Activated naive CD8-positive, alpha-beta T cell (primary cell): Measurements from ENCODE around the gene MRTFA.

ENCODE experiments used
- H3K27ac Mint-ChIP-seq: one replicate; pipeline ENCODE4 v1.8.0; 2021; ENCODE audit warnings: mixed read lengths
- H3K27me3 Mint-ChIP-seq: one replicate; pipeline ENCODE4 v1.8.0; 2021; ENCODE audit warnings: mixed read lengths
- H3K36me3 Mint-ChIP-seq: one replicate; pipeline ENCODE4 v1.8.0; 2021; ENCODE audit warnings: mixed read lengths
- H3K4me1 Mint-ChIP-seq: one replicate; pipeline ENCODE4 v1.8.0; 2021; ENCODE audit warnings: low read depth, mixed read lengths
- H3K4me3 Mint-ChIP-seq: one replicate; pipeline ENCODE4 v1.8.0; 2021; ENCODE audit warnings: mild to moderate bottlenecking, mixed read lengths
- H3K9me3 Mint-ChIP-seq: one replicate; pipeline ENCODE4 v1.8.0; 2021; ENCODE audit warnings: low read depth, mixed read lengths

MRTFA gene

DNA sequence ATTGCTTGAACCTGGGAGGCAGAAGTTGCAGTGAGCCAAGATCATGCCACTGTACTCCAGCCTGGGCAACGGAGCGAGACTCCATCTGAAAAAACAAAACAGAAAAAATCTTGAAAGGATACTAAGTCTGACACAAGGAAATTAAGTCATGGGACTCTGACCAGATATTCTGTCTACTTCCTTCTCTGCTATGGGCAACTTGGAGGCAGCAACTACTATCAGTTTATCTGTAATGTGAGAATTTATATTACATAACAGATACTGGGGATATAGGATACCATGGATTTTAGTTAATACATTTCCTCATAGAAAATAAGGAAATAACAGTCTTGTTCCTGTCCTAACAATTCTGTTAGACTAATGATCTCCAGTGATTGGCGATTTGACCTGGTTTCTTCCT is 267.7 kb downstream of the MRTFA start:
- peaks cover 10% of the 10 kb centered on the region for H3K36me3 Mint-ChIP-seq
- no peaks in the 10 kb centered on the region for H3K27me3 Mint-ChIP-seq
- H3K27ac Mint-ChIP-seq, result peak overlapping the region; percentile 66
- no peak overlapping the region for H3K4me3 Mint-ChIP-seq
- H3K4me1 Mint-ChIP-seq, result peaks cover 23% of the 10 kb centered on the region
- no peaks in the 10 kb centered on the region for H3K9me3 Mint-ChIP-seq

DNA sequence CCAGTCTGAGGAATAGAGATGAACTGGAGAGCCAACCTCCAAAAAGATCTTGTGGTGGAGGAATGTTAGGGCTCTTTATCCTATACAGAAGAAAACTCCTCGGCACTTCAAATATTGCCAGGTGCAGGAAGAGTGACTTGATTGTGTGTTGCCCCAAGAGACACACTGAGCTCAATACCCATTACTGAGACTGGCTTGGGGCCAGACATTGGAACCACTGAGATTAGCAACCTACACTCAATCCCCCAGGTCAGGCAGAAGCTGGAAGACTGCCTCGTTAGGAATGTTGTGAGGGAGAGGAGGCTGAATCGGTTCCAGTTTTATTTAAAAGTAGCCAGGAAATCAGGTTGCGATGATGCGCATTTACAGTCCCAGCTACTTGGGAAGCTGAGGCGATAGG is 268.5 kb downstream of the MRTFA start:
- peaks cover 18% of the 10 kb centered on the region for H3K4me1 Mint-ChIP-seq
- H3K27me3 Mint-ChIP-seq, result no peaks in the 10 kb centered on the region
- peaks cover 7% of the 10 kb centered on the region for H3K36me3 Mint-ChIP-seq
- H3K9me3 Mint-ChIP-seq, result no peaks in the 10 kb centered on the region
- no peak overlapping the region for H3K4me3 Mint-ChIP-seq
- peak overlapping the region; percentile 29 for H3K27ac Mint-ChIP-seq

DNA sequence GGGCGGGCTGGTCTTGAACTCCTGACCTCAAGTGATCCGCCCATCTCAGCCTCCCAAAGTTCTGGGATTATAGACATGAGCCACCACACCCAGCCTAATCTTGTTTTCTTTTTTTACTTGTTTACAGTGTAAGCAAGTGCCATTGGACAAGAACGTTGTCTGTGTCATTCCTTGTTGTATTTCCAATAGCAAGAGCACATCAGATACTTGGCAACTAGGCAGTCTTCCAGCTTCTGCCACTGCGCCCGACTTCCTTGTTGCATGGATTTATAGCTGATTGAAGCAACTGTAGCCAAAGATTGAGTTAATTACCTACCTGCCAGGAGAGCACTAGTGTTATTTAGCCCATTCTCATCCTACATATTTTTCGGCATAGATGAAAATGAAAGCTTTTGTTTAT is 269.2 kb downstream of the MRTFA start:
- peak overlapping the region; percentile 25 for H3K27ac Mint-ChIP-seq
- peaks cover 6% of the 10 kb centered on the region for H3K36me3 Mint-ChIP-seq
- H3K4me1 Mint-ChIP-seq, result peaks cover 16% of the 10 kb centered on the region
- no peaks in the 10 kb centered on the region for H3K27me3 Mint-ChIP-seq
- H3K9me3 Mint-ChIP-seq, result no peaks in the 10 kb centered on the region
- H3K4me3 Mint-ChIP-seq, result no peak overlapping the region

DNA sequence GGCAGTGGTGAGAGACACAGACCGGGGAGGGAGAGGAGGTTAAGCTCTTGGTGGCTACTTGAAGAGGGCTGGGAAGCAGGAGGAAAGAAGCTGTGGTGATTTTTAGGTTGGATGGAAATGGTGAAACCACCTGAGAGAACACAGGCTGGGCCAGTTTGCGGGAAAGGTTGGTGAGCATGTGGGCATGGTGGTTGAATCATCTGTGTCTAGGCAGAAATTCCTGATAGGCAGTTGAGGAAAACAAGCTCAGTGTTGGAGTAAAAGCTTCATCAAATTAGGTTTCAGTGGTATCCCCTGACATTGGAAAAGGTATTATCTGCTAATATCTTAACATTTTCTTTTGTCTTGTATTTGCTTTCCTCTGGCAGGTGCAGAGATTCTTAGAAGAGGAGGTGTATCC is 270.5 kb downstream of the MRTFA start:
- H3K4me3 Mint-ChIP-seq, result no peak overlapping the region
- H3K4me1 Mint-ChIP-seq, result peaks cover 9% of the 10 kb centered on the region
- H3K27ac Mint-ChIP-seq, result peak overlapping the region; percentile 80
- H3K36me3 Mint-ChIP-seq, result peaks cover 16% of the 10 kb centered on the region
- H3K9me3 Mint-ChIP-seq, result no peaks in the 10 kb centered on the region
- H3K27me3 Mint-ChIP-seq, result no peaks in the 10 kb centered on the region

DNA sequence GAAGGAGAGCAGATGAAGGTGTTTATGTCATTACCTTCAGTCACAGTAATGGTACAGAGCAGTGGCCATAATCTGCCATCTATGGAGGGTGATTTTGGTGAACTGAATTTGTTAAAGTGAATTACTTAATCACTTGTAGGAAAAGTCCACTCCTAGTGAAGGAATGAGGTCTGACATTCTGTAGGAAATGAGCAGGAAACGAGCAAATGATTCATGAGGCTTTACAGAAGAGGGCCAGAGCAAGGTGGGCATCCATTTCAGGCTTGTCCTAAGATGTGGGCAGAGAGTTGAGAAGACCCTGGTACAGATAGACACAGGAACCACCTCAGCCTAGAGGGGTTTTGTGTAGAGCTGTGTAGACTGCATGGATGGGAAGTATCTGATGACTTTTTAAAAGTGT is 272.1 kb downstream of the MRTFA start:
- Mint-ChIP-seq H3K9me3 (no peaks in the 10 kb centered on the region), H3K4me3 (no peak overlapping the region), H3K27ac (no peak overlapping the region), H3K36me3 (peaks cover 16% of the 10 kb centered on the region), H3K27me3 (no peaks in the 10 kb centered on the region), H3K4me1 (peaks cover 7% of the 10 kb centered on the region)

DNA sequence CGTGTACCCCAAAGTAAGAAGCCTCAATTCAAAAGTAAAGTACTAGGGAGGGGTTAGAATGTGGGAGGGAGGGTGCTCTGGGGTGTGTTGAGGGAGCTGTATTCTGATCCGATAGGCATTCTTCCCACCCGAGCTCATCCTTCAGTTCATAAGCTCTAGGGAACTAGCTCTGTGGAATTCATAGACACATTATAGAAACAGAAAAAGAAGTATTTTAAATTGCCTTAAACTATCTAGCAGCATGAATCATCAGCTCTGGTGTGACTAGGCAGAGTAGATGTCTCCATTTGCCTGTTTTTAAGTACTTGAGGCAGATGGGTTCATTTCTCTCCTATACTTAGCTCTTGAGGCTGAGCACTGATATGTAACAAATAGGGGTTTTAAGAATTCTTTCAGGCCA is 273.5 kb downstream of the MRTFA start:
- Mint-ChIP-seq H3K9me3 (no peaks in the 10 kb centered on the region), H3K27ac (no peak overlapping the region), H3K4me1 (peaks cover 10% of the 10 kb centered on the region), H3K4me3 (no peak overlapping the region), H3K36me3 (peaks cover 21% of the 10 kb centered on the region), H3K27me3 (no peaks in the 10 kb centered on the region)

DNA sequence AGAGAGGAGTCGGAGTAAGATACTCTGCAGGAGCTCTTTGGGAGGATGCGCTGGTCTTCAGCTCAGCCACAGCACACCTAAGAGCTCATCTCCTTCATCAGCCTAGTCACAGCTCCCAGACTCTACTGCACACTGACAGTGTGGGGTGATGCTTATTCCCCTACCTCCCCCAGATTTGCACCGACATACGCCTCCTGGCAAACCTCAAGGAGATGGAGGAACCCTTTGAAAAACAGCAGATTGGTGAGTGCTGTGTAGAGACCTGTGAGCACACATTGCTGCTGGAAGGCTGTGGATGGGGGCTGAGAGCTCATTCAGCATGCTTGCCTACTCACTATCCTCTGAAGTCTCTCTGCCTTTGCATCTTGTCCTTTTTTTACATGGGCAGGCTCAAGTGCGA is 275.4 kb downstream of the MRTFA start:
- peaks cover 21% of the 10 kb centered on the region for H3K36me3 Mint-ChIP-seq
- peaks cover 10% of the 10 kb centered on the region for H3K4me1 Mint-ChIP-seq
- H3K27me3 Mint-ChIP-seq, result no peaks in the 10 kb centered on the region
- H3K9me3 Mint-ChIP-seq, result no peaks in the 10 kb centered on the region
- H3K4me3 Mint-ChIP-seq, result no peak overlapping the region
- H3K27ac Mint-ChIP-seq, result no peak overlapping the region
